Measurements from ENCODE around the gene MAP4K3. TPM values are rescaled to one million over a fixed set of nuclear protein-coding genes. Genes with fewer than 3 reads are reported as not detected.

Gene MAP4K3
- total and polyA plus RNA-seq, 2 of the 4 experiments (the other 2 are of a cell fraction): 13.2 to 32.6 TPM

DNA sequence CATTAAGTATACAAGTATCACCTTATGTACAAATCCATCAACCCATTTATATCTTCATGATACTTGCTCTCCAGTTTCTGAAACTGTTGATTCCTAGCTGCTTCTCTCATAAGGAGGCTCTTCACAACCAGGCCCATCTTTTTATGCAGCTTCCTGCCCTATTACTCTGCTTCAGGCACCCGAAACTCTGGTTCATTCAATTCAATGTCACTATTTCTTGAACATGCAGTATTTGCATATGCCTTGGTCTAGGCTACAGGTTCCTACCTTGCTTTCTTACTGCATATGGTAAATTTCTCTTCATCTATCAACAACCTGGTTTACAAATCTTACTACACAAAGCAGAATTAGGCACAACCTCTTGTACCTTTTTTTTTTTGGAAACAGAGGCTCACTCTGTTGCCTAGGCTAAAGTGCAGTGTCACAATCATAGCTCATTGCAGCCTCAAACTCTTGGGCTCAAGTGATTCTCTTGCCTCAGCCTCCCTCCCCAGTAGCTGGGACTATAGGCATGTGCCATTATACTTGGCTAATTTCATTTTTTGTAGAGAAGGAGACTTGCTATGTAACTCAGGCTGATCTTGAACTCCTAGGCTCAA is 190.6 kb downstream of the MAP4K3 start:
- H2AK9ac ChIP-seq (replicated peaks; ENCODE audit: low read depth, low read length, poor library complexity): no peak overlapping the region
- H3K9me1 ChIP-seq (ENCODE audit: insufficient read depth, low read length): no peaks in the 10 kb centered on the region
- H3K4me1 ChIP-seq (ENCODE audit: control insufficient read depth, insufficient read depth, low read length): no peaks in the 10 kb centered on the region
- in situ Hi-C loops (cut with MboI; ENCODE audit: low sequenced_read_pairs): no loop called here
- intact Hi-C loops (cut with micrococcal nuclease): no loop called here
- no peak overlapping the region for H2AFZ ChIP-seq (replicated peaks; ENCODE audit: low read length, poor library complexity)
- no peaks in the 10 kb centered on the region for H4K20me1 ChIP-seq (ENCODE audit: insufficient read depth, low read length)
- no peak overlapping the region for H4K5ac ChIP-seq (ENCODE audit: low read depth, low read length)
- no peak overlapping the region for H3K27ac ChIP-seq (ENCODE audit: insufficient read depth, low read length)
- POLR2A ChIA-PET (ENCODE audit: unreplicated experiment): no interaction called here
- H3K23ac ChIP-seq (ENCODE audit: low read depth, low read length): no peak overlapping the region
- no peak overlapping the region for H4K8ac ChIP-seq (ENCODE audit: low read depth in 2 of 2, low read length in 2 of 2)
- H2BK120ac ChIP-seq (ENCODE audit: low read depth, low read length): no peak overlapping the region
- no peak overlapping the region for H3K18ac ChIP-seq (ENCODE audit: low read depth, low read length)
- H2BK5ac ChIP-seq (ENCODE audit: low read depth, low read length, poor library complexity, severe bottlenecking): no peak overlapping the region
- no TSS peak for BruUV-seq (replicated peaks)
- no peaks in the 10 kb centered on the region for H3K9me3 ChIP-seq (ENCODE audit: control insufficient read depth, insufficient read depth, low read length)
- H3K4ac ChIP-seq (ENCODE audit: low read depth, low read length): no peak overlapping the region
- no peak overlapping the region for H2BK15ac ChIP-seq (ENCODE audit: low read depth, low read length)
- no peak overlapping the region for H4K91ac ChIP-seq (ENCODE audit: insufficient read depth, low read depth, low read length)
- H2AK5ac ChIP-seq (ENCODE audit: low read depth, low read length): no peak overlapping the region
- H3K79me1 ChIP-seq (ENCODE audit: low read depth in 1 of 2, low read length in 2 of 2): no peaks in the 10 kb centered on the region
- H3K4me3 ChIP-seq (ENCODE audit: insufficient read depth, low read depth, low read length): no peak overlapping the region
- no peak overlapping the region for H3K4me2 ChIP-seq (ENCODE audit: low read depth, low read length)
- no peak overlapping the region for H3K14ac ChIP-seq (replicated peaks; ENCODE audit: low read depth, low read length)
- no peak for ATAC-seq (ENCODE audit: low read depth)
- WGBS, 2 experiments (ENCODE audit: extremely low coverage in 2 of 2, insufficient read length in 1 of 2): 100% methylated on average over 1 of the region's 1 CpG; no CpG with 5 or more reads in 1 of the 2 experiments
- H3K36me3 ChIP-seq (ENCODE audit: control insufficient read depth, insufficient read depth, low read length): peaks cover 9% of the 10 kb centered on the region
- dilution Hi-C loops (cut with HindIII; ENCODE audit: low sequenced_read_pairs, unreplicated experiment): no loop called here
- no peak overlapping the region for H3K9ac ChIP-seq (ENCODE audit: low read depth, low read length)
- H3K56ac ChIP-seq (ENCODE audit: extremely low read depth, insufficient read depth, low read length): no peak overlapping the region
- H3K27me3 ChIP-seq (ENCODE audit: control insufficient read depth, insufficient read depth, low read length): no peaks in the 10 kb centered on the region
- DNase-seq: no peak
- no peak overlapping the region for H2BK20ac ChIP-seq (ENCODE audit: low read depth, low read length)
- no peak for TF ChIP-seq RCOR1 (IDR thresholded peaks at IDR 0.05; ENCODE audit: insufficient replicate concordance, low read length)
- TF ChIP-seq SMC3 (IDR thresholded peaks at IDR 0.05; ENCODE audit: low read depth, low read length): no peak
- TF ChIP-seq MXI1 (IDR thresholded peaks at IDR 0.05; ENCODE audit: borderline replicate concordance, low read depth, low read length): no peak
- no peak for TF ChIP-seq CEBPB (IDR thresholded peaks at IDR 0.05; ENCODE audit: low read depth, low read length)
- TF ChIP-seq, protein P1, sequence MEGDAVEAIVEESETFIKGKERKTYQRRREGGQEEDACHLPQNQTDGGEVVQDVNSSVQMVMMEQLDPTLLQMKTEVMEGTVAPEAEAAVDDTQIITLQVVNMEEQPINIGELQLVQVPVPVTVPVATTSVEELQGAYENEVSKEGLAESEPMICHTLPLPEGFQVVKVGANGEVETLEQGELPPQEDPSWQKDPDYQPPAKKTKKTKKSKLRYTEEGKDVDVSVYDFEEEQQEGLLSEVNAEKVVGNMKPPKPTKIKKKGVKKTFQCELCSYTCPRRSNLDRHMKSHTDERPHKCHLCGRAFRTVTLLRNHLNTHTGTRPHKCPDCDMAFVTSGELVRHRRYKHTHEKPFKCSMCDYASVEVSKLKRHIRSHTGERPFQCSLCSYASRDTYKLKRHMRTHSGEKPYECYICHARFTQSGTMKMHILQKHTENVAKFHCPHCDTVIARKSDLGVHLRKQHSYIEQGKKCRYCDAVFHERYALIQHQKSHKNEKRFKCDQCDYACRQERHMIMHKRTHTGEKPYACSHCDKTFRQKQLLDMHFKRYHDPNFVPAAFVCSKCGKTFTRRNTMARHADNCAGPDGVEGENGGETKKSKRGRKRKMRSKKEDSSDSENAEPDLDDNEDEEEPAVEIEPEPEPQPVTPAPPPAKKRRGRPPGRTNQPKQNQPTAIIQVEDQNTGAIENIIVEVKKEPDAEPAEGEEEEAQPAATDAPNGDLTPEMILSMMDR (conservative IDR thresholded peaks at IDR 0.05; ENCODE audit: low read depth, low read length): no peak
- TF ChIP-seq, protein P2, sequence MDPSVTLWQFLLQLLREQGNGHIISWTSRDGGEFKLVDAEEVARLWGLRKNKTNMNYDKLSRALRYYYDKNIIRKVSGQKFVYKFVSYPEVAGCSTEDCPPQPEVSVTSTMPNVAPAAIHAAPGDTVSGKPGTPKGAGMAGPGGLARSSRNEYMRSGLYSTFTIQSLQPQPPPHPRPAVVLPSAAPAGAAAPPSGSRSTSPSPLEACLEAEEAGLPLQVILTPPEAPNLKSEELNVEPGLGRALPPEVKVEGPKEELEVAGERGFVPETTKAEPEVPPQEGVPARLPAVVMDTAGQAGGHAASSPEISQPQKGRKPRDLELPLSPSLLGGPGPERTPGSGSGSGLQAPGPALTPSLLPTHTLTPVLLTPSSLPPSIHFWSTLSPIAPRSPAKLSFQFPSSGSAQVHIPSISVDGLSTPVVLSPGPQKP (IDR thresholded peaks at IDR 0.05; ENCODE audit: borderline replicate concordance, low read depth, low read length): no peak
- TF ChIP-seq MAZ (IDR thresholded peaks at IDR 0.05; ENCODE audit: borderline replicate concordance, low read depth, low read length): no peak
- TF ChIP-seq RFX5 (IDR thresholded peaks at IDR 0.05; ENCODE audit: low read depth, low read length): no peak
- no peak for TF ChIP-seq BHLHE40 (IDR thresholded peaks at IDR 0.05; ENCODE audit: low read depth, low read length)
- no peak for TF ChIP-seq NFE2L2 (IDR thresholded peaks at IDR 0.05; ENCODE audit: low read depth, low read length)
- TF ChIP-seq MAFK (IDR thresholded peaks at IDR 0.05; ENCODE audit: low read depth, low read length): no peak
- TF ChIP-seq CHD1 (IDR thresholded peaks at IDR 0.05; ENCODE audit: low read depth, low read length): no peak
- CTCF ChIA-PET: interaction anchor here (0.6 kb wide), 2 partner anchors 136 to 321 kb away, joined by 3 read pairs; no protein-coding TSS in a partner anchor

All from IMR-90 (cell line).